Upper lobe of left lung (tissue), 4 donors: Measurements from ENCODE around the gene INTS2.

ENCODE experiments used
- CTCF ChIP-seq, 6 experiments: fragments of 450-650 bp in 4 of 6; fragments of 200-600 bp in 2 of 6; sonication (generic) in 2 of 6; IDR thresholded peaks; one replicate each; pipeline ENCODE4 v1.5.1; 2016 to 2019; ENCODE audit warnings: antibody characterized with exemption in 6 of 6
- POLR2A ChIP-seq, 4 donors: fragments of 450-650 bp; IDR thresholded peaks; one replicate each; pipeline ENCODE4 v1.5.1; 2016 to 2017; ENCODE audit warnings: antibody characterized with exemption in 4 of 4, mild to moderate bottlenecking in 2 of 4
- POLR2AphosphoS5 ChIP-seq, 2 donors: sonication (generic); formaldehyde crosslinking; IDR thresholded peaks; one replicate each; pipeline ENCODE4 v1.5.1; 2017; ENCODE audit warnings: antibody characterized with exemption in 2 of 2

- TF ChIP-seq CTCF (IDR thresholded peaks at IDR 0.05) = no peak
- no peak for TF ChIP-seq POLR2AphosphoS5 (IDR thresholded peaks at IDR 0.05)
- no peak for TF ChIP-seq POLR2A (IDR thresholded peaks at IDR 0.05)
These were observed 65.6 kb downstream of the INTS2 start for GRCh38 chr17:61862105-61862574.
